H1 (cell line): ENCODE measurements around the gene OGT. TPM values are rescaled to one million over a fixed set of nuclear protein-coding genes. Genes with fewer than 3 reads are reported as not detected.

Experiments
- CTCF ChIA-PET: fragments of 300-600 bp; sonication (Branson Sonifier 250); formaldehyde crosslinking; loops from one replicate; lab custom pipeline; 2021; ENCODE audit not compliant: partially characterized antibody; lab: Charles Lee
- POLR2A ChIA-PET: fragments of 300-600 bp; sonication (Branson Sonifier 250); formaldehyde crosslinking; loops from one replicate; lab custom pipeline; 2021; ENCODE audit warnings: inconsistent platforms; ENCODE audit not compliant: partially characterized antibody; lab: Charles Lee
- DNase-seq, 2 experiments: peaks; one replicate each; pipeline versions ENCODE4 v3.0.0 to v3.0.0-alpha.2; 2010 to 2022; ENCODE audit warnings: low spot score in 2 of 2, low read depth in 1 of 2, mixed read lengths in 1 of 2
- FAIRE-seq: peaks from 2 replicates; lab custom pipeline; 2011; peaks lifted over from hg19 to GRCh38; lab: Jason Lieb, UNC
- H2AFZ ChIP-seq: 2 replicates; pipeline ENCODE4 v1.8.1; 2012; ENCODE audit warnings: low read length, inconsistent platforms
- H2AK5ac ChIP-seq: 2 replicates; pipeline ENCODE4 v1.6.1; 2013; ENCODE audit warnings: low read depth, low read length
- H2BK120ac ChIP-seq: replicated peaks from 2 replicates; pipeline ENCODE3; 2013; ENCODE audit warnings: low read depth, low read length, inconsistent platforms
- H2BK12ac ChIP-seq: 2 replicates; pipeline ENCODE4 v1.6.1; 2013; ENCODE audit warnings: low read depth, low read length
- H2BK15ac ChIP-seq: 2 replicates; pipeline ENCODE4 v1.6.1; 2013; ENCODE audit warnings: low read length
- H2BK20ac ChIP-seq: 2 replicates; pipeline ENCODE4 v1.6.1; 2013; ENCODE audit warnings: low read length
- H2BK5ac ChIP-seq: 2 replicates; pipeline ENCODE4 v1.6.1; 2013; ENCODE audit warnings: low read depth, low read length
- H3K14ac ChIP-seq: 2 replicates; pipeline ENCODE4 v1.6.1; 2013; ENCODE audit warnings: inconsistent platforms; ENCODE audit not compliant: insufficient read length
- H3K18ac ChIP-seq: 2 replicates; pipeline ENCODE4 v1.6.1; 2013; ENCODE audit warnings: low read length; ENCODE audit errors: extremely low read depth
- H3K23ac ChIP-seq: 2 replicates; pipeline ENCODE4 v1.6.1; 2013; ENCODE audit warnings: inconsistent platforms; ENCODE audit not compliant: insufficient read length
- H3K23me2 ChIP-seq: 2 replicates; pipeline ENCODE4 v1.6.1; 2013; ENCODE audit warnings: low read depth, low read length
- H3K27ac ChIP-seq: 2 replicates; pipeline ENCODE4 v1.6.1; 2011; ENCODE audit warnings: low read depth, low read length, inconsistent platforms
- H3K27me3 ChIP-seq, 4 experiments: replicated peaks in 1 of 4; 1 replicate in 1 of 4; 2 replicates in 3 of 4; pipeline versions ENCODE4 v1.6.1 to v1.8.1; 2011 to 2013; ENCODE audit warnings: low read length in 3 of 4, mild to moderate bottlenecking in 3 of 4, inconsistent platforms in 2 of 4, mixed read lengths in 2 of 4, moderate library complexity in 1 of 4; ENCODE audit not compliant: control insufficient read depth in 3 of 4, insufficient read depth in 3 of 4; ENCODE audit errors: extremely low read depth in 1 of 4
- H3K36me3 ChIP-seq, 4 experiments: 2 replicates each; pipeline versions ENCODE4 v1.6.1 to v1.8.1; 2011 to 2013; ENCODE audit warnings: mild to moderate bottlenecking in 4 of 4, low read length in 3 of 4, moderate library complexity in 2 of 4, control low read depth in 1 of 4, inconsistent platforms in 1 of 4; ENCODE audit not compliant: insufficient read depth in 4 of 4, control insufficient read depth in 2 of 4
- H3K4ac ChIP-seq: replicated peaks from 2 replicates; pipeline ENCODE3; 2013; ENCODE audit warnings: low read length, low read depth, mixed read lengths, inconsistent platforms; ENCODE audit not compliant: insufficient read length
- H3K4me1 ChIP-seq, 4 experiments: replicated peaks in 1 of 4; 1 replicate in 1 of 4; 2 replicates in 3 of 4; pipeline versions ENCODE4 v1.6.1 to v1.8.1; 2011 to 2013; ENCODE audit warnings: low read length in 3 of 4, inconsistent platforms in 2 of 4, mixed read lengths in 1 of 4; ENCODE audit not compliant: insufficient read depth in 4 of 4, control insufficient read depth in 3 of 4
- H3K4me2 ChIP-seq, 2 experiments: 2 replicates each; pipeline versions ENCODE4 v1.6.1 to v1.8.1; 2011 to 2013; ENCODE audit warnings: low read depth in 2 of 2, low read length in 2 of 2, control low read depth in 1 of 2, inconsistent platforms in 1 of 2, mild to moderate bottlenecking in 1 of 2; ENCODE audit not compliant: insufficient read depth in 1 of 2
- H3K4me3 ChIP-seq, 4 experiments: fragments of 200-600, 300-600 bp in 1 of 4; sonication (generic), shearing (Covaris generic), sonication (Bioruptor Twin) in 1 of 4; 2 replicates each; pipeline versions ENCODE4 v1.5.1 to v1.8.1; 2011 to 2016; ENCODE audit warnings: low read length in 4 of 4, low read depth in 3 of 4, control low read depth in 2 of 4, inconsistent platforms in 2 of 4, mild to moderate bottlenecking in 2 of 4, mixed read lengths in 1 of 4, moderate library complexity in 1 of 4; ENCODE audit not compliant: insufficient read depth in 2 of 4; ENCODE audit errors: extremely low read depth in 1 of 4
- H3K56ac ChIP-seq: replicated peaks from 2 replicates; pipeline ENCODE3; 2013; ENCODE audit warnings: low read depth, mild to moderate bottlenecking, mixed read lengths, low read length, inconsistent platforms; ENCODE audit not compliant: insufficient read length
- H3K79me1 ChIP-seq: 2 replicates; pipeline ENCODE4 v1.6.1; 2013; ENCODE audit warnings: low read depth, low read length, control low read depth
- H3K79me2 ChIP-seq, 2 experiments: 2 replicates each; pipeline versions ENCODE4 v1.6.1 to v1.8.1; 2012 to 2013; ENCODE audit warnings: low read length in 2 of 2, mild to moderate bottlenecking in 2 of 2, inconsistent platforms in 1 of 2; ENCODE audit not compliant: insufficient read depth in 2 of 2, control insufficient read depth in 1 of 2
- H3K9ac ChIP-seq, 4 experiments: replicated peaks in 1 of 4; 1 replicate in 1 of 4; 2 replicates in 3 of 4; pipeline versions ENCODE4 v1.6.1 to v1.8.1; 2011 to 2013; ENCODE audit warnings: low read depth in 3 of 4, low read length in 3 of 4, control low read depth in 2 of 4, mild to moderate bottlenecking in 2 of 4, moderate library complexity in 2 of 4, inconsistent platforms in 1 of 4; ENCODE audit errors: extremely low read depth in 1 of 4
- H3K9me3 ChIP-seq, 2 experiments: 2 replicates each; pipeline versions ENCODE4 v1.6.1 to v1.8.1; 2012 to 2013; ENCODE audit warnings: mild to moderate bottlenecking in 2 of 2, moderate library complexity in 2 of 2, control low read depth in 1 of 2, inconsistent platforms in 1 of 2, low read depth in 1 of 2, low read length in 1 of 2, mixed read lengths in 1 of 2; ENCODE audit not compliant: insufficient read depth in 2 of 2
- H4K20me1 ChIP-seq, 2 experiments: replicated peaks in 1 of 2; 2 replicates each; pipeline versions ENCODE3 to v1.8.1; 2011 to 2013; ENCODE audit warnings: inconsistent platforms in 2 of 2, low read length in 2 of 2, mild to moderate bottlenecking in 1 of 2; ENCODE audit not compliant: insufficient read depth in 2 of 2, control insufficient read depth in 1 of 2
- H4K5ac ChIP-seq: 2 replicates; pipeline ENCODE4 v1.6.1; 2013; ENCODE audit warnings: low read length, low read depth, mixed read lengths, inconsistent platforms; ENCODE audit not compliant: insufficient read length
- H4K8ac ChIP-seq: 2 replicates; pipeline ENCODE4 v1.8.0; 2013; ENCODE audit warnings: mild to moderate bottlenecking, moderate library complexity, low read length, inconsistent platforms; ENCODE audit not compliant: insufficient read depth; ENCODE audit errors: extremely low read depth
- H4K91ac ChIP-seq: replicated peaks from 2 replicates; pipeline ENCODE3; 2013; ENCODE audit warnings: low read length, mixed read lengths, inconsistent platforms; ENCODE audit not compliant: insufficient read length
- CBX5 ChIP-seq: fragments of 300-800, 300-1000 bp; sonication (generic); IDR thresholded peaks from 2 replicates; pipeline ENCODE4 v1.7.1; 2016; ENCODE audit warnings: antibody characterized with exemption, low read length, low read depth
- CHD2 ChIP-seq: IDR thresholded peaks from 2 replicates; pipeline ENCODE4 v1.6.1; 2012; ENCODE audit warnings: low read length, improper control_type of control experiment
- GTF2F1 ChIP-seq: IDR thresholded peaks from 2 replicates; pipeline ENCODE4 v1.6.1; 2012; ENCODE audit warnings: low read depth, low read length, improper control_type of control experiment, borderline replicate concordance
- KDM5A ChIP-seq: fragments of 200-600 bp; IDR thresholded peaks from 2 replicates; pipeline ENCODE4 v1.7.1; 2012; ENCODE audit warnings: mild to moderate bottlenecking, low read length, inconsistent platforms, mixed read lengths
- POLR2AphosphoS5 ChIP-seq: IDR thresholded peaks from 2 replicates; pipeline ENCODE4 v1.6.1; 2011; ENCODE audit warnings: low read depth, low read length
- RBBP5 ChIP-seq: IDR thresholded peaks from 2 replicates; pipeline ENCODE4 v1.7.1; 2012; ENCODE audit warnings: low read depth, mild to moderate bottlenecking, inconsistent platforms, low read length, moderate library complexity, borderline replicate concordance
- RXRA ChIP-seq: IDR thresholded peaks from 2 replicates; pipeline ENCODE4 v1.6.1; 2011; ENCODE audit warnings: low read depth, mild to moderate bottlenecking, low read length, moderate library complexity; ENCODE audit not compliant: insufficient read depth
- WGBS, 2 experiments: shearing (Covaris generic) in 1 of 2; methylation state at CpG; one replicate each; pipeline versions ENCODE4 v1.1.6 to v1.1.7; 2013 to 2015; ENCODE audit warnings: low lambda C conversion rate in 2 of 2, mixed read lengths in 2 of 2, inconsistent platforms in 1 of 2, low coverage in 1 of 2, missing lambda C conversion rate in 1 of 2; ENCODE audit not compliant: insufficient replicate concordance in 2 of 2, insufficient coverage in 1 of 2, insufficient read length in 1 of 2; ENCODE audit errors: extremely low coverage in 1 of 2, missing lambda C conversion rate in 1 of 2; 5-methylcytosine and 5-hydroxymethylcytosine counted together
- polyA plus RNA-seq, 7 experiments: library from polyadenylated mRNA; depleted of rRNA in 3 of 7; stranded (reverse) in 5 of 7; unstranded in 2 of 7; fragments of >200 nt in 5 of 7; fragments of 200-250 nt in 2 of 7; gene quantifications; 1 replicate in 5 of 7; 2 replicates in 1 of 7; 4 replicates in 1 of 7; pipeline versions ENCODE4 v1.2.1 to v1.2.3, GENCODE V29; 2011 to 2013; ENCODE audit warnings: missing spikeins in 2 of 7, mixed read lengths in 2 of 7
- total RNA-seq: library from RNA; stranded (reverse); fragmentation: NEBNext Ultra II Directional; extraction: Animal tissue kit (Norgen Biotek cat#: 25700); gene quantifications from 2 replicates; pipeline ENCODE4 v1.2.1, GENCODE V29; 2021
- TF ChIP-seq, protein P1 (sequence below): IDR thresholded peaks from 2 replicates; pipeline ENCODE4 v1.6.1; 2012; ENCODE audit warnings: low read length, inconsistent platforms

OGT gene
- total and polyA plus RNA-seq, 2 of the 8 experiments (the other 6 are each of a cell fraction or from before 2014, with no cell fraction given): 130 to 169 TPM

DNA sequence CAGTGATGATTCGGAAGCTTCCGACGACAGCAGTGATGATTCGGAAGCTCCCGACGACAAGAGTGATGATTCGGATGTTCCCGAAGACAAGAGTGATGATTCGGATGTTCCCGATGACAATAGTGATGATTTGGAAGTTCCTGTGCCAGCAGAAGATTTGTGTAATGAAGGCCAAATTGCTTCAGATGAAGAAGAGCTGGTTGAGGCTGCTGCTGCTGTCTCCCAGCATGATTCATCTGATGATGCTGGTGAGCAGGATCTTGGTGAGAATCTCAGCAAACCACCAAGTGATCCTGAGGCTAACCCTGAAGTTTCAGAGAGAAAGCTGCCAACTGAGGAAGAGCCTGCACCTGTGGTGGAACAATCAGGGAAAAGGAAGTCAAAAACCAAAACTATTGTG is 71.2 kb downstream of the OGT start:
- Histone ChIP-seq H2BK20ac (no peak overlapping the region), H3K18ac (no peak overlapping the region), H2BK15ac (no peak overlapping the region), H3K79me2 (no peaks in the 10 kb centered on the region), H3K4me3 (no peak overlapping the region), H3K23me2 (no peaks in the 10 kb centered on the region), H2AK5ac (no peak overlapping the region), H3K9ac (no peak overlapping the region), H3K4me2 (no peak overlapping the region), H3K36me3 (peaks cover 0 to 8% (median 0%) of the 10 kb centered on the region in 4 experiments; a peak in 2 of 8 replicates), H3K4me1 (no peaks in the 10 kb centered on the region), H4K8ac (no peak overlapping the region), H3K27ac (no peak overlapping the region), H4K91ac (no peak overlapping the region), H2BK12ac (no peak overlapping the region), H3K27me3 (no peaks in the 10 kb centered on the region), H3K14ac (no peak overlapping the region), H3K23ac (no peak overlapping the region), H4K20me1 (no peaks in the 10 kb centered on the region), H4K5ac (no peak overlapping the region), H3K56ac (no peak overlapping the region), H3K79me1 (no peaks in the 10 kb centered on the region), H2BK120ac (no peak overlapping the region), H3K9me3 (no peaks in the 10 kb centered on the region), H2BK5ac (no peak overlapping the region), H2AFZ (no peak overlapping the region), H3K4ac (no peak overlapping the region)
- DNase-seq: no peak
- TF ChIP-seq CHD2: no peak
- TF ChIP-seq POLR2AphosphoS5: no peak
- TF ChIP-seq RBBP5: no peak
- TF ChIP-seq CBX5: no peak
- no peak for TF ChIP-seq RXRA
- TF ChIP-seq GTF2F1: no peak
- TF ChIP-seq KDM5A: no peak
- TF ChIP-seq, protein P1, sequence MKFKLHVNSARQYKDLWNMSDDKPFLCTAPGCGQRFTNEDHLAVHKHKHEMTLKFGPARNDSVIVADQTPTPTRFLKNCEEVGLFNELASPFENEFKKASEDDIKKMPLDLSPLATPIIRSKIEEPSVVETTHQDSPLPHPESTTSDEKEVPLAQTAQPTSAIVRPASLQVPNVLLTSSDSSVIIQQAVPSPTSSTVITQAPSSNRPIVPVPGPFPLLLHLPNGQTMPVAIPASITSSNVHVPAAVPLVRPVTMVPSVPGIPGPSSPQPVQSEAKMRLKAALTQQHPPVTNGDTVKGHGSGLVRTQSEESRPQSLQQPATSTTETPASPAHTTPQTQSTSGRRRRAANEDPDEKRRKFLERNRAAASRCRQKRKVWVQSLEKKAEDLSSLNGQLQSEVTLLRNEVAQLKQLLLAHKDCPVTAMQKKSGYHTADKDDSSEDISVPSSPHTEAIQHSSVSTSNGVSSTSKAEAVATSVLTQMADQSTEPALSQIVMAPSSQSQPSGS: no peak
- WGBS, 2 experiments: 98% methylated on average over 7 of the region's 10 CpGs; no CpG with 5 or more reads in 1 of the 2 experiments
- CTCF ChIA-PET: interaction anchor here (1.1 kb wide), 1 partner anchor 48 kb away, joined by 4 read pairs; no protein-coding TSS in a partner anchor
- POLR2A ChIA-PET: no interaction called here
- no peak for FAIRE-seq
